NCI-H774 (cell line): ENCODE data around the gene MITD1.
"Not testable (repeated sequence)": the region's sequence is repeated elsewhere in the genome, so short reads cannot be mapped to it uniquely, and the experiment has no call there.

Experiments used
- DNase-seq: peaks from one replicate; lab custom pipeline; 2025; lab: John Stamatoyannopoulos, UW

MITD1 gene

GRCh38 chr2:99180755-99181623, at the start of gene MITD1, which contains the start of gene MRPL30:
MITD1 (minus strand) TSS chr2:99181058; CDS start chr2:99180981, 77 bp downstream.
MRPL30 (plus strand) TSS chr2:99181184; CDS start chr2:99186204, 5,020 bp downstream.
- DNase-seq = peak; percentile 94

DNA sequence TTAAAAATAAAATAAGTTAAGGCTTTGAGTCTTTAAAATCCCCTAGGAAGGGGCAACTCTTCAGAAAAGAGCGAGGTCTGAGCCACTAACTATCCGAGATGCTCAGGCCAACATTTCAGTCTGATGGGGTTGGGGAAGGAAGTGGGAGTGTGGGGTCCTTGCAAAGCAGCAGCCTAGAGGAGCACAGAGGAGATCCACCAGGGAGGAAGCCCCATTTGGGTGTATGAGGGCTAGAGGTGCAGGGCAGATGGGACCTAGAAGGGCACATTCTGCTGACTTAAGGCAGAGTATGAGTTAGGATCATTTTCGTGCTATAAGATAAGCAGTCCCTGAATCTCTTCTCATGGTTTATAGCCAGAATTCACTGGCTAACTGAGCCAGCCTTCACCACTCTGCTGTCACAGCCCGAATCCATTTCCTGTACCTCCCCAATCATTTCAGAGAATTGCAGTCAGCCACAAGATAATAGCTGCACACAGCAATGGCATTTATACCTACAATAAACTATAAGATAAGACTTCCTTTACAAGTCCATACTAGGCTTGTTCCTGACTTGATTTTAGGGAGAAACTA, 37.2 kb upstream of the MITD1 start:
- no peak for DNase-seq

GRCh38 chr2:99216096-99216495, 35.2 kb upstream of the MITD1 start:
- no peak for DNase-seq

DNA sequence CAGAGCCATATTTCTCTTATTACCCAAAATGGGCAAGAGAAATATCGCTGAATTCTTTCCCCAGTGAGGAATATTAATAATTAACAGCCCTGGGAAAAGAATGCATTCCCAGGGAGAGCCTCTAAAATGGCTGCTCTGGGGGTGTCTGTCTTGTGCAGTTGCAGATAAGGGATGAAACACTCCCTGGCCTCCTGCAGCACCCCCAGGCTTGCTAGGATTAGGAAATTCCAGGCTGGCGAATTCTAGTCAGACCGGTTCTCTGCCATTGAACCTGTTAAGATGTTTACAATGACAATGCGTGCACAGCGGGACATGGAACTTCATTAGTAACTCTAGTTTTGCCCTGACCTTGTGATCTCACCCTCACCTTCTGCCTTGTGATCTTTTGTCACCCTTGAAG, 24.6 kb upstream of the MITD1 start:
- DNase-seq = no peak

DNA sequence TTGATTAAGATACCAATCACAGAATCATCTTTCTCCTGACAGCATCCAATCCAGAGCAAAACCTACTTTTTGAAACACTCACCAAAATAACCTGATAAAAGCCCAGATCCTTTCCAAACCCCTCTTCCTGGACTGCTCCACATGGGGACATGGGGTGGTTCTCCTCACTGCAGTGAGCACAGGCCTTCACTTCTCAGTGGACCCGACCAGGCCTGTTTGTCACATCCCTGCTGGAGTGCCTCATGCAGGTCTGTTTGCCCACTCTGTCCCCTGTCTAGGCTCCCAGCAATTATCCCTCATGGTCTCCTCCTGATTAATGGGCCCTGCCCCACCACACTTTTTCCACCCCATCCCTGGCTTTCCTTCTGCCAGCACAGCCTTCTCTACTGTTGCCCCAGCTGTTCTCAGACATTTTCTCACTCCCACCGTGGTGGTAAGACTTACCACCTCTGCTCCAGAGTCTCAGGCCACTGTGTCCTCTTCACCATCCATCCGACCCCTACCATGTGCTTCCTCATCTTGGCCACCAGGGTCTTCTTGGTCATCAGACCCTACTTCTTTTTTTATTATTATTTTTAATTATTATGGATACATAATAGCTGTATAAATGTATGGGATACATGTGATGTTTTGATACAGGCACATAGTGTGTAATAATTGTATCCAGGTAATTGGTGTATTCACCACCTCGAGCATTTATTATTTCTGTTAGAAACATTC, 21.3 kb upstream of the MITD1 start:
- no peak for DNase-seq

- no peak for DNase-seq
Measured at GRCh38 chr2:99200076-99200800, 19.4 kb upstream of the MITD1 start.

DNA sequence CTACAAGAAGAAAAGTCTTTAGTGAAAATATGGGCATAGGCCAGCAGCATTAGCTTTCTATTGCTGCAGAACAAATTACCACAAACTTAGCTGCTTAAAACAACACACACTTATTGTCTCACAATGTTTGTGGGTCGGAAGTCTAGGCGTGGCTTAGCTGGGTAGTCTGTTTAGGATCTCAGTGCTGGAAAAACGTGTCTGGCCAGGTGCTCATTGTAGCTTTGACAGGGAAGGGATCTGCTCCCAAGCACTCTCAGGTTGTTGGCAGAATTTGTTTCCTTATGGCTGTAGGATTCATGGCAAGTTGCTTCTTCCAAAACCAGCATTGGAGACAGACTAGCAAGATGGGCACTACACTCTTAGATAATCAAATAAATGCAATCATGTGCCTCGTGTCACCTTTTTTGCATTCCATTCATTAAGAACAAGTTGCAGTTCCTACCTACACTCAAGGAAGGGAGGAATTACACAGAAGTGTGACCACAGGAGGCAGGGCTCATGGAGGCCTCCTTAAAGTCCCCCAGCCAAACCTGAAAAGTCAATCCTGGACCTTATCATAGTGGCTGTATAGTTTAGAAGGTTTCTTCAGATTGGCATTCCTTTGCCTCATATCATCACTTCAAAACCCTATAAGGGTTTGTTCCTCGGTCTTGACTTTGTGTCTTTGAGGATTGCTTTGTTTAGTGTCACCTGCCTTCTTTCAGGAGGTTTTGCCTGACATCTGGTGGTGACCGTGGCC, 17.4 kb upstream of the MITD1 start:
- DNase-seq = no peak

GRCh38 chr2:99192364-99192763, 11.5 kb upstream of the MITD1 start:
- not testable (repeated sequence) for DNase-seq

GRCh38 chr2:99190548-99190947, 9.7 kb upstream of the MITD1 start:
- no peak for DNase-seq

DNA sequence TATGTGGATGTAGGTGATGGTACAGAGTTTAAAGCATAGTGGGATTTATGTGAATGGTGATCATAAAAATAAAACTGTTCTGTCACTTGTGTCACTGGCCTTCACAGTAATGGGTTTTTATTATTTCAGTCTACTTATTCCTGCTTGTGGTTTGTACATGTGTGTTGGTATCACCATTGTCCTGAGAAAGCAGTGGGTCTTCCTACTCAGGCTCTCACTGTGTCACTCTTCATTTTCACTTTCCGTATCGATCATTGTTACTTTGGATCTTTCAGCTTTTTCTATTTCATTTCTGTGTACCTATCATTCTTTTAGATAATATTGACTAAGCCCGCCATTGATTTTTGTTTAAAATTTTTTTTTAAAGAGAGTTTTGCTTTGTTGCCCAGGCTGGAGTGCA, 7.5 kb upstream of the MITD1 start:
- no peak for DNase-seq

DNA sequence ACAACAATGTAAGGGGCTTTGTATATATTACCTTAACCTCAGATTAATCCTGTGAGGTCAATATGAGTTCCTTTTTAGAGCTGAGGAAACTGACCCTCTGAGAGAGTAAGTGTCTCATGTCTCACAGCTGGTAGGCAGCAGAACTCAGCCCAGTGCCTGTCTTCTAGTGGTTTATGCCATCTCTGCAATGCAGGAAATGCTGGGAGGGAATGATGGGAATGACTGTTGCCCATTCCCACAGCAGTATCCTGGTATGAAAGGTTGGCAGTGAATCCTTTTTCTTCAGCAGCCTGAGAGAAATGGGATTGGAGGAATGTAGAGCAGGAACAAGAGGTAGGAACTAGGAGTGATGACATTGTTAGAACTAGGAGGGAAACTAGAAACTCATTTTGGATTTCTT, 6.2 kb upstream of the MITD1 start:
- DNase-seq = no peak

DNA sequence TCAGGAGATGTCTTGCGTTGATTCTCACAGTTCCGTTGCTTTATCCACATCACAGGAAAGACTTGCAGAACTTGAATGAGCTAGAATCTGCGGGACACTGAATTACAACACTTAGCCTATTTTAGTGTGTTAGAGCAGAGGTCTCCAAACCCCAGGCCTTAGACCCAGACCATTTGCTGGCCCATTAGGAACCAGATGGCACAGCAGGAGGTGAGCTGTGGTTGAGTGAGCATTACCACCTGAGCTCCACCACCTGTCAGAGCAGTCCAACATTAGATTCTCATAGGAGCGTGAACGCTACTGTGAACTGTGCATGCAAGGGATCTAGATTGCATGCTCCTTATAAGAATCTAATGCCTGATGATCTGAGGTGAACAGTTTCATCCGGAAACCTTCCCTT, 4.0 kb upstream of the MITD1 start:
- no peak for DNase-seq

DNA sequence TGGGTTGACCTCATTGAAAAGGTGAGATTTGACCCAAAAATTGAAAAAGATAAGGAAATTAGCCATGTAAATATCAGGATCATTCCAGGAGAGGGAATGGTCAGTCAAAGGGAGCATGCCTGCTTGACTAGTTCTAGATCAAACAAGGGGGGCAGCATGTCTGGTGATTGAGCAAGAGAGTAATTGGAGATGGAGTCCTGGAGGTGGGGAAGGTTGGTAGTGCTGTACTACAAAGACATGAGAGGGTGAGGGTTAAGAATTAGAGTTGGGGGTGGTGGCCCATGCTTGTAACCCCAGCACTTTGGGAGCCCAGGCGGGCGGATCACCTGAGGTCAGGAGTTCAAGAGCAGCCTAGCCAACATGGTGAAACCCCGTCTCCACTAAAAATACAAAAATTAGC, 2.2 kb upstream of the MITD1 start:
- no peak for DNase-seq

DNA sequence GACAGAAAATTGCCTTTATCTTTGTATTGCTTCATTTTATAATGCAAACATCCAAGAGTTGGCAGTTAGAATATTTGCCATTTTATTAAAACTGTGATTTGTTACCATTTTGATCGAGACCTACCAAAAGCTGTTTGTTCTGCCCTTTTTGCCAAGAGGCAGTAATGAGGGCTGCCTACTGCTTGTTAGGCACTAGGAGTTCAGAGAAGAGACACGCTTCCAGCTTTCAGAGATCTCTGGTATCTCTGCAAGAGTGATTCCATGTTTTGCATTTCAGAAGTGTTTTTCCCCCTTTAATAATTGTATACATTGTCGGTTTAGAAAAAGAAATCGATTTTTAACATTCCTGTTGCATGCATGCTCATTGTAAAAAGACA, 754 bp upstream of the MITD1 start:
- peak; percentile 12 for DNase-seq

DNA sequence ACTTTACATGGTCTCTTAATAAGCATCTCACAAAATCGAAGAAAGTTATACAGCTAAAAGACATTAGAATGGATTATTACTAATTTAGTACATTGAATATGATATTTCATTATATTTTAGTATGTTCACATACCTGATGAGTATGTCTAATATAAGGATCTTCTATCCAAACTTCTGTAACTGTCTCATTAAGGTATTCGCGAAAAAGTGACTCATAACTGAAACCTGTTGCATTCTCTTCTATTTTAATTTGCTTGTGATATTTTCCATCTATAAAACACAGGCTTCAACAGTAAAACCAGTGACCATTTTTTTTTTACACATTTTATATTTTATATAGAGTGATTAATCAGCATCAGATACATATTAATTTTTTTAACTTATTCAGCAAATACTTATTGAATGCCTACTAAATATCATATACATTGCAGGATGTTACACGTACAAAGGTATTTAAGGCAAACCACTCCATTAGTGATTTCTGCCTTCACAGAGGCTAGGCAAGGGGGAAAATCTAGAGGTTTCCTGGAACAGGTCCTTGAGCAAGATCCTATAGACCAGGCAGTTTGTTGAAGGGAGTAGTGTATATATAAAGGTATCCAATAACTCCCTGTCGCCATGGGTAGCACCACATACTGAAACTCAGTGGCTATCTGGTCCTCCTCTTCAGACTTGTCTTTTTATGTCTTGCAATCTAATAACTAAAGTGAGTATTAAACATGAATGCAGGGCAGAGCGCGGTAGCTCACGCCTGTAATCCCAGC, 9.3 kb downstream of the MITD1 start:
- DNase-seq = no peak

- no peak for DNase-seq
Measured at GRCh38 chr2:99169534-99169933, 11.3 kb downstream of the MITD1 start.

GRCh38 chr2:99166218-99166617, 14.6 kb downstream of the MITD1 start:
- DNase-seq = no peak

- DNase-seq = no peak
Measured at GRCh38 chr2:99159594-99159993, 21.3 kb downstream of the MITD1 start.

DNA sequence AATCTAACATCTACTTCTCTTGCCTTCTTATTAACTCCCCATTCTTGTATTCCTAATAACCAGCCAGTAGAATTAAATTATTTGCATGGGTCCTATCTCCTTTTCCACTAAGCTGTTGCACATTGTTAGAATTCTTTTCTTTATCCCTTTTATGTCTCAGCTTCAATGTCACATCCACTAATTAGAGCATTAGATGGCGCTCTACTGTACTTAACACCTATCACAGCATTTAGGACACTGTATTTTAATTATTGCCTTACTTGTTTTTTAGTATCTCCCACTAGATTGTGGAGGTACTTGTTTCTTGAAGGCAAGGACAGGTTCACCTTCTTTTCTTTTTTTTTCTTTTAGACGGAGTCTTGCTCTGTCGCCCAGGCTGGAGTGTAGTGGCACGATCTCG, 22.3 kb downstream of the MITD1 start:
- no peak for DNase-seq

DNA sequence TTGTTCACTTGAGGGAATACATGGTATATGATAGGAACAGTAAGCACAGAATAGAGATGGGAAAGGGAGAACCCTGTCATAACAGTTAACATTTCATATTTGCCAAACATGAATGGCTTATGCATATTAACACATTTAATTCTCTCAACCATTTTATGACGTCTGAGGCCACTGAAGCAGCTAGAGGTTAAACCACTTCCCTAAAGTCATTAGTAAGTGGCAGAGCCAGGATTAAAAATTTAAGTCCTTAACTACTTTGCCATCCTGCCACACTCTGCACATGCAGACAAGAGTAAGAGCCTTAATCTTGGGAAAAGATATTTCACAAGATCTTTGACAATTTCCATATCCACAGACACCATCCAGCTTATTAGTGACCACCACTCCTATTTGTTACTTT, 24.0 kb downstream of the MITD1 start:
- no peak for DNase-seq
